LHCN-M2 (cell line): ENCODE data around the gene FAM136A. TPM values are rescaled to one million over a fixed set of nuclear protein-coding genes. Genes with fewer than 3 reads are reported as not detected.
"Not testable (repeated sequence)": the region's sequence is repeated elsewhere in the genome, so short reads cannot be mapped to it uniquely, and the experiment has no call there.

Experiments used
- DNase-seq: peaks from one replicate; pipeline ENCODE4 v3.0.0-alpha.2; 2012; ENCODE audit warnings: low read depth
- total RNA-seq: library from RNA; depleted of rRNA; stranded (reverse); fragments of >200 nt; gene quantifications from 2 replicates; pipeline ENCODE4 v1.2.3, GENCODE V29; 2014; rRNA removed

The FAM136A gene
- total RNA-seq, 1 experiment from 2014 or later, result 49.0 TPM

- not testable (repeated sequence) for DNase-seq
These were observed 4.0 kb downstream of the FAM136A start for GRCh38 chr2:70297828-70298227.

- DNase-seq, result no peak
These were observed 18.2 kb downstream of the FAM136A start for GRCh38 chr2:70283500-70284191.

GRCh38 chr2:70282439-70282838 is 19.4 kb downstream of the FAM136A start:
- DNase-seq, result no peak

GRCh38 chr2:70280242-70280798 is 21.5 kb downstream of the FAM136A start:
- DNase-seq, result no peak

GRCh38 chr2:70270323-70270722 is 31.5 kb downstream of the FAM136A start:
- no peak for DNase-seq

GRCh38 chr2:70269422-70270302 is 32.2 kb downstream of the FAM136A start:
- not testable (repeated sequence) for DNase-seq

- DNase-seq, result not testable (repeated sequence)
These were observed 34.9 kb downstream of the FAM136A start for GRCh38 chr2:70266925-70267324.

GRCh38 chr2:70261501-70261900 is 40.4 kb downstream of the FAM136A start:
- no peak for DNase-seq

- peak; percentile 30 for DNase-seq
These were observed 43.4 kb downstream of the FAM136A start for GRCh38 chr2:70258532-70258875.

GRCh38 chr2:70255637-70256314 is 46.1 kb downstream of the FAM136A start:
- DNase-seq, result no peak

- DNase-seq, result no peak
These were observed 51.4 kb downstream of the FAM136A start for GRCh38 chr2:70250434-70250833.

GRCh38 chr2:70248181-70248847 is 53.6 kb downstream of the FAM136A start, which contains the start of gene TIA1:
TSS of gene TIA1 (minus strand) at chr2:70248628. CDS start at chr2:70248430, 198 bp downstream.
- peak; percentile 97 for DNase-seq

GRCh38 chr2:70247364-70248180 is 54.3 kb downstream of the FAM136A start:
- peak; percentile 23 for DNase-seq

Other genes with a start within 250 kb of the FAM136A start
- 39.0 and 49.7 TPM in 2 replicates for gene PCBP1, start 214.6 kb downstream of the FAM136A start, total RNA-seq
- 13.5 and 18.8 TPM in 2 replicates for gene C2orf42, start 111.0 kb downstream of the FAM136A start, total RNA-seq
- gene TIA1, start 53.4 kb downstream of the FAM136A start, total RNA-seq, result 64.1 and 76.2 TPM in 2 replicates
- 37.5 and 43.9 TPM in 2 replicates for gene PCYOX1, start 43.9 kb downstream of the FAM136A start, total RNA-seq
- 177 and 220 TPM in 2 replicates for gene SNRPG, start 8.3 kb downstream of the FAM136A start, total RNA-seq